NB4 (cell line): ENCODE measurements around the gene NDUFB10.

Source experiments
- DNase-seq: peaks from one replicate; pipeline ENCODE4 v3.0.0; 2010; ENCODE audit warnings: low read depth
- H3K4me3 ChIP-seq: one replicate; pipeline ENCODE4 v1.5.1; 2011; ENCODE audit warnings: mild to moderate bottlenecking, low read depth, low read length, moderate library complexity
- MYC ChIP-seq: IDR thresholded peaks from 2 replicates; pipeline ENCODE4 v1.6.1; 2011; ENCODE audit warnings: low read depth, low read length
- POLR2A ChIP-seq: IDR thresholded peaks from 2 replicates; pipeline ENCODE4 v1.6.1; 2011; ENCODE audit warnings: mild to moderate bottlenecking; ENCODE audit not compliant: insufficient read length; ENCODE audit errors: extremely low read depth
- TF ChIP-seq, protein P1 (sequence below): IDR thresholded peaks from 2 replicates; pipeline ENCODE4 v1.6.1; 2011; ENCODE audit warnings: low read depth, low read length
- TF ChIP-seq, protein P2 (sequence below): IDR thresholded peaks from one replicate; pipeline ENCODE4 v1.5.1; 2012; ENCODE audit warnings: low read depth, low read length

Gene NDUFB10

DNA sequence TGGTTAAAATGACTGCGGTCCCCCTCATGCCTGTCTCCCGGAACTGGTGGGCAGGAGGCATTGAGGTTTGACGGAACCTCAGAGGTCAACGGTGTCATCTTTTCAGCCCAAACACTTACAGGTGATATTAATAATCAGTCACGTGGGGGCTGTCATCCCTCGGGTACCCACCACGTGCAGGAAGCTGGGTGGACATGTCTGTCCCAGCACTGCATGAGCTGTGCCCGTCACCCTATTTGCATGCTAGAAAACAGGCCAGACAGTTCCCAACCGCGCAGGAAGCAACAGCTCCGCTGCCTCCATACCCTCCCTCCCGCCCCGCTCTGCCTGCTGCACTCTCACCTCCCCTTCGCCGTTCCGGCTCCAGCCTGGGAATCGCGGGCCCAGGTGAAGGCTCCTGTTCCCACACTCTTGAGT is 31.8 kb downstream of the NDUFB10 start:
- no peak overlapping the region for H3K4me3 ChIP-seq
- DNase-seq: peak; percentile 68
- TF ChIP-seq MYC: no peak
- TF ChIP-seq, protein P1, sequence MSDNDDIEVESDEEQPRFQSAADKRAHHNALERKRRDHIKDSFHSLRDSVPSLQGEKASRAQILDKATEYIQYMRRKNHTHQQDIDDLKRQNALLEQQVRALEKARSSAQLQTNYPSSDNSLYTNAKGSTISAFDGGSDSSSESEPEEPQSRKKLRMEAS: peak; percentile 30; the same call in 1 of the 2 replicates

DNA sequence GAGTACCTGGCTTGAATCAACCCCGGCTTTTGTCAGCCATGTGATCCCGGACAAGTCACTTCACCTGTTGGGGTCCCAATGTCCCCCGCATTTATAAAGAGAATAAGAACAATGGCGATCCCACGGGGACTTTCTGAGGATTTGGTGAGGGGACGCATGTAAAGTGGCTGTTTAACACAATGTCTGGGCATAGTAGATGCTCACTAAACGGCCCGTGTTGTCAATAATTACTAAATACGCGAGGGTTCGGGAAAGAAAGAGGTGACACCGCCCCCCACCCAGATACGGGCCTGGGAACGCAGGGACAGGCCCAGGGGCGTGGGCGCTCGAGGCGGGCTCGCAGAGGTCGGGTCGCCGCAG is 32.2 kb downstream of the NDUFB10 start:
- H3K4me3 ChIP-seq: no peak overlapping the region
- no peak for DNase-seq
- TF ChIP-seq, protein P2, sequence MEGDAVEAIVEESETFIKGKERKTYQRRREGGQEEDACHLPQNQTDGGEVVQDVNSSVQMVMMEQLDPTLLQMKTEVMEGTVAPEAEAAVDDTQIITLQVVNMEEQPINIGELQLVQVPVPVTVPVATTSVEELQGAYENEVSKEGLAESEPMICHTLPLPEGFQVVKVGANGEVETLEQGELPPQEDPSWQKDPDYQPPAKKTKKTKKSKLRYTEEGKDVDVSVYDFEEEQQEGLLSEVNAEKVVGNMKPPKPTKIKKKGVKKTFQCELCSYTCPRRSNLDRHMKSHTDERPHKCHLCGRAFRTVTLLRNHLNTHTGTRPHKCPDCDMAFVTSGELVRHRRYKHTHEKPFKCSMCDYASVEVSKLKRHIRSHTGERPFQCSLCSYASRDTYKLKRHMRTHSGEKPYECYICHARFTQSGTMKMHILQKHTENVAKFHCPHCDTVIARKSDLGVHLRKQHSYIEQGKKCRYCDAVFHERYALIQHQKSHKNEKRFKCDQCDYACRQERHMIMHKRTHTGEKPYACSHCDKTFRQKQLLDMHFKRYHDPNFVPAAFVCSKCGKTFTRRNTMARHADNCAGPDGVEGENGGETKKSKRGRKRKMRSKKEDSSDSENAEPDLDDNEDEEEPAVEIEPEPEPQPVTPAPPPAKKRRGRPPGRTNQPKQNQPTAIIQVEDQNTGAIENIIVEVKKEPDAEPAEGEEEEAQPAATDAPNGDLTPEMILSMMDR: no peak
- TF ChIP-seq, protein P1: no peak
- TF ChIP-seq POLR2A (no peak), MYC (no peak)

DNA sequence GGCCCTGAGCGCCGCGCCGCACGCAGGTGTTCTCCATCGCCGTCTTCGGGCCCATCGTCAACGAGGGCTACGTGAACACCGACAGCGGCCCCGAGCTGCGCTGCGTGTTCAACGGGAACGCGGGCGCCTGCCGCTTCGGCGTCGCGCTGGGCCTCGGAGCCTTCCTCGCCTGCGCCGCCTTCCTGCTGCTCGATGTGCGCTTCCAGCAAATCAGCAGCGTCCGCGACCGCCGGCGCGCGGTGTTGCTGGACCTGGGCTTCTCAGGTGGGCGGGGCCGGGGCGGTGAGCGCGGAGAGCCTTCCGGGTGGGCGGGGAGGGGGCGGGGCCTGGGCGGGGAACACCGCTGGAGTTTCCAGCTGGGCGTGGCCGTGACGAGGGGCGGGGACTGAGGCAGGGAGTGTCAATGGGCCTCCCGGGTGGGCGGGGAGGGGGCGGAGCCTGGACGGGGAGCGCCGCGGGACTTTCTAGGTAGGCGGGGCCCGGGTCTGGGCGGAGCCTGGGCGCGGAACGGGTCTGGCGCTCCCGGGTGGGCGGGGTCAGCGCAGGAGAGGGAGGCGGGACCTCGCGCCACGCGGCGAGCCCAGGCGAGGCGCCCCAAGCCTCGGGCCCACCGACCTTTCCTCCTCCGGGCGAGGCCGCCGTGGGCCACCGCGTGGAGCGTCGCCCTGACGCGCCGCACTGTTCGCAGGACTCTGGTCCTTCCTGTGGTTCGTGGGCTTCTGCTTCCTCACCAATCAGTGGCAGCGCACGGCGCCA is 32.8 kb downstream of the NDUFB10 start:
- TF ChIP-seq, protein P2: no peak
- TF ChIP-seq, protein P1: no peak
- no peak for TF ChIP-seq MYC
- no peak for TF ChIP-seq POLR2A
- peak; percentile 76 for DNase-seq
- H3K4me3 ChIP-seq: no peak overlapping the region

DNA sequence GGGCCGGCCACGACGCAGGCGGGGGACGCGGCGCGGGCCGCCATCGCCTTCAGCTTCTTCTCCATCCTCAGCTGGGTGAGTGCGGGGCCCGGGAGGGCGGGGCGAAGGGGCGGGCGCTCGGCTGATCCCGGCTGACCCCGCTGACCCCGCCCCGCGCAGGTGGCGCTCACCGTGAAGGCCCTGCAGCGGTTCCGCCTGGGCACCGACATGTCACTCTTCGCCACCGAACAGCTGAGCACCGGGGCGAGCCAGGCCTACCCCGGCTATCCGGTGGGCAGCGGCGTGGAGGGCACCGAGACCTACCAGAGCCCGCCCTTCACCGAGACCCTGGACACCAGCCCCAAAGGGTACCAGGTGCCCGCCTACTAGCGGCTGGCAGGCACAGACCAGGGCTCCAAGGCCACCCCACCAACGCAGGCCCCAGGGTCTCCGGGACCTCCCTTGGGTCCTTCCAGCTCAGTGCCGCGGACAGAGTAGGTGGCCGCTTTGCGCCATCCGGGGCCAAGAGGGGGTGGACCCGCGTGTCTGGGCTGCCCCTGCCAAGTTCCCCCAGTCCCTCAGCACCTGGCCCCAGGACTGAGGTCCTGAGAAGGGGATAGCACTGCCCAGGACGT is 33.5 kb downstream of the NDUFB10 start:
- no peak for DNase-seq
- H3K4me3 ChIP-seq: no peak overlapping the region
- TF ChIP-seq POLR2A: no peak
- no peak for TF ChIP-seq MYC
- TF ChIP-seq, protein P1: no peak
- TF ChIP-seq, protein P2: no peak

DNA sequence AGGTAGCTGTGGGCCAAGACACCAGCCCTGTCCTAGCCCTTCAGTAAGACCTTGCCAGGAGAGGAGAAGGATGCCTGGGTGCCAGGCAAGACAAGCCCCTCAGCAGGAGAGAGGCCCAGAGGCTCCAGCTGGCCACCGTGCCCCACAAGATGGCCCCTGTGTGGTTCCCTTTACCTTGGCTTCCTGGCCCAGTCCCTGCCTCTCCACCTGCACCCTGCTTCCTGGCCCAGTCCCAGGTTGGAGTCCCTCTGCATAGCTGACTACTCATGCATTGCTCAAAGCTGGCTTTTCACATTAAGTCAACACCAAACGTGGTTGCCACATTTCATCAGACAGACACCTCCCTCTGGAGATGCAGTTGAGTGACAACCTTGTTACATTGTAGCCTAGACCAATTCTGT is 34.4 kb downstream of the NDUFB10 start:
- DNase-seq: no peak
- TF ChIP-seq POLR2A: no peak
- TF ChIP-seq, protein P1: no peak
- TF ChIP-seq, protein P2: no peak
- no peak for TF ChIP-seq MYC
- H3K4me3 ChIP-seq: no peak overlapping the region

DNA sequence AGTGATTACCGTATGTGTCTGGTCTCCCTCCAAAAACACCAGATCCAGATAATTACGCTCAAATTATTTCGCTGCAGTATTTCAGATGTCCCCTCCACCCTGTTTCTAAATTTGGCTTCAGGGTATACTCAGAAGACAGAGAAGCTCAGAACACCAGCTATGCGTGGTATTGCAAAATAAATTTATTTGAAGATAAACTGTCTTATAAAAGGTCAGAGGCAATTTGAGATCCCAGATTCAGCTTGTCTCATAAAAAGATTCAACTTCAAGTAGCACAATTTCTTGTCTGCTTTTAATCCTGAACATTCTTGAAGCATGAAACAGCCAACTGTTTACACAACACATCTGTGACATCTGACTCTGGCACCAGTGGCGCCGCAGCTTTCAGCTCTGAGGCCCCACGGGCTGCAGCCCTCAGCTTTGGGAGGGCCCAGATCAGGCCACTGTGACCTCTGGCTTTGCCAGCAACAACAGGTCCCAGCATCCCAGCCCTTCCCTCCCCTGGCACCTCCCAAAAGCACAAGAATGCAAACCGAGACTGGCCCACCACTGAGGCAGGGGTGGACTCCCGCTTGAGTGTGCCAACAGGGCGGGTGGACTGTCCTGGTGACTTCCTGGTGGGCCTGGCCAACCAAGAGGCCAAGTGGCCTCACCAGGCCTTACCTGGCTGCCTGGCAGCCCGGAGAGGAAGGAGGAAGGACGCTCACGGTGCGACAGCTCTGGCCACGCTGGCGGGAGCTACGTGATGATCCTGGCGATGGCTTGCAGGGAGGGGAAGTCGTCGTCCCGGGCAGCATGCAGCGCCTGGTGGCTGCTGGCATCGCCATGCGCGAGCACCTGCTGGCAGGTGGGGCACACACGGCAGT is 38.4 kb downstream of the NDUFB10 start:
- H3K4me3 ChIP-seq: no peak overlapping the region
- TF ChIP-seq POLR2A (no peak), MYC (no peak)
- TF ChIP-seq, protein P2: no peak
- TF ChIP-seq, protein P1: no peak
- DNase-seq: no peak
